HL-60 (cell line): ENCODE measurements around the gene SLC22A7.

Experiments
- POLR2AphosphoS5 ChIP-seq: IDR thresholded peaks from 2 replicates; pipeline ENCODE4 v1.6.1; 2012; ENCODE audit warnings: low read depth
- SPI1 ChIP-seq: IDR thresholded peaks from 2 replicates; pipeline ENCODE4 v1.6.1; 2012; ENCODE audit warnings: low read depth, mild to moderate bottlenecking, borderline replicate concordance
- TF ChIP-seq, protein P1 (sequence below): IDR thresholded peaks from one replicate; pipeline ENCODE4 v1.5.1; 2011; ENCODE audit warnings: low read length, control low read depth, inconsistent platforms; ENCODE audit not compliant: insufficient read depth

GRCh38 chr6:43325876-43326275, 27.8 kb downstream of the SLC22A7 start:
- no peak for TF ChIP-seq POLR2AphosphoS5
- TF ChIP-seq, protein P1, sequence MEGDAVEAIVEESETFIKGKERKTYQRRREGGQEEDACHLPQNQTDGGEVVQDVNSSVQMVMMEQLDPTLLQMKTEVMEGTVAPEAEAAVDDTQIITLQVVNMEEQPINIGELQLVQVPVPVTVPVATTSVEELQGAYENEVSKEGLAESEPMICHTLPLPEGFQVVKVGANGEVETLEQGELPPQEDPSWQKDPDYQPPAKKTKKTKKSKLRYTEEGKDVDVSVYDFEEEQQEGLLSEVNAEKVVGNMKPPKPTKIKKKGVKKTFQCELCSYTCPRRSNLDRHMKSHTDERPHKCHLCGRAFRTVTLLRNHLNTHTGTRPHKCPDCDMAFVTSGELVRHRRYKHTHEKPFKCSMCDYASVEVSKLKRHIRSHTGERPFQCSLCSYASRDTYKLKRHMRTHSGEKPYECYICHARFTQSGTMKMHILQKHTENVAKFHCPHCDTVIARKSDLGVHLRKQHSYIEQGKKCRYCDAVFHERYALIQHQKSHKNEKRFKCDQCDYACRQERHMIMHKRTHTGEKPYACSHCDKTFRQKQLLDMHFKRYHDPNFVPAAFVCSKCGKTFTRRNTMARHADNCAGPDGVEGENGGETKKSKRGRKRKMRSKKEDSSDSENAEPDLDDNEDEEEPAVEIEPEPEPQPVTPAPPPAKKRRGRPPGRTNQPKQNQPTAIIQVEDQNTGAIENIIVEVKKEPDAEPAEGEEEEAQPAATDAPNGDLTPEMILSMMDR: no peak
- peak; percentile 85 for TF ChIP-seq SPI1
